HEK293T (cell line): ENCODE results near the gene DONSON.

Source experiments
- BHLHE40 ChIP-seq: fragments of 450-650 bp; IDR thresholded peaks from 2 replicates; pipeline ENCODE4 v1.6.1; 2016; ENCODE audit warnings: mild to moderate bottlenecking, moderate library complexity, borderline replicate concordance
- ELF4 ChIP-seq: fragments of 450-650 bp; IDR thresholded peaks from 2 replicates; pipeline ENCODE4 v1.6.1; 2017; ENCODE audit warnings: antibody characterized with exemption
- FOXK2 ChIP-seq: fragments of 450-650 bp; IDR thresholded peaks from 2 replicates; pipeline ENCODE4 v1.6.1; 2016; ENCODE audit warnings: mild to moderate bottlenecking
- FOXM1 ChIP-seq: fragments of 450-650 bp; IDR thresholded peaks from 2 replicates; pipeline ENCODE4 v1.6.1; 2017; ENCODE audit warnings: mild to moderate bottlenecking, borderline replicate concordance
- LEF1 ChIP-seq: fragments of 450-650 bp; IDR thresholded peaks from 2 replicates; pipeline ENCODE4 v1.6.1; 2017; ENCODE audit warnings: mild to moderate bottlenecking, borderline replicate concordance
- SP1 ChIP-seq: fragments of 450-650 bp; IDR thresholded peaks from 2 replicates; pipeline ENCODE4 v1.6.1; 2017
- SUZ12 ChIP-seq: fragments of 450-650 bp; IDR thresholded peaks from 2 replicates; pipeline ENCODE4 v1.6.1; 2016; ENCODE audit warnings: mild to moderate bottlenecking
- TARDBP ChIP-seq: fragments of 450-650 bp; IDR thresholded peaks from 2 replicates; pipeline ENCODE4 v1.6.1; 2016

DNA sequence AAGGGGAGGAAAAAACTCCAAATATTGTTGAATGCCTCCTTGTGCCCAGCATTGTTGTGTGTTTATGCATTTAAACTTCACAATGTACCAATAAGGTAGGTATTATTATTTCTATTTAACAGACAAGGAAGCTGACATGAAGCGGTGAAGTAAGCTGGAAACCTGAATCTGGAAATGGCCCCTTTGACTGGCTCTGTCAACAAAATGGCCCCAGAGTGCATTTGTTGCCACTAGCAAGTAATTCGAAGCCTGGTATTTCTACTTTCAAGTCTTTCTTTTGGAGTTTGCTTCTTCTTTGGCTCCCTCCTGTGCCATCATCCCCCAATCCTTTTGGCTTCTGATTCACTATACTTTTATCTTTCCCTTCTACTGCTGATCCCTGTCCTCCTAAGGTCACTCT, 29.9 kb upstream of the DONSON start:
- TF ChIP-seq FOXK2 (no peak), BHLHE40 (no peak), ELF4 (no peak), LEF1 (no peak), SP1 (no peak), FOXM1 (no peak), SUZ12 (no peak), TARDBP (no peak)
